Activated effector memory CD4-positive, alpha-beta T cell treated with anti-CD3 and anti-CD28 coated beads, Interleukin-2, amount 50 U/mL, for 16 hours (primary cell): ENCODE data around the gene ZBTB16.
A peak's percentile ranks its signal among the peaks of the same experiment; 100 is the strongest.

Source experiments
- DNase-seq: peaks from one replicate; pipeline ENCODE4 v3.0.0-alpha.2; 2020

Gene ZBTB16

GRCh38 chr11:114065094-114065493 is 5.6 kb downstream of the ZBTB16 start:
- DNase-seq = peak; percentile 19

DNA sequence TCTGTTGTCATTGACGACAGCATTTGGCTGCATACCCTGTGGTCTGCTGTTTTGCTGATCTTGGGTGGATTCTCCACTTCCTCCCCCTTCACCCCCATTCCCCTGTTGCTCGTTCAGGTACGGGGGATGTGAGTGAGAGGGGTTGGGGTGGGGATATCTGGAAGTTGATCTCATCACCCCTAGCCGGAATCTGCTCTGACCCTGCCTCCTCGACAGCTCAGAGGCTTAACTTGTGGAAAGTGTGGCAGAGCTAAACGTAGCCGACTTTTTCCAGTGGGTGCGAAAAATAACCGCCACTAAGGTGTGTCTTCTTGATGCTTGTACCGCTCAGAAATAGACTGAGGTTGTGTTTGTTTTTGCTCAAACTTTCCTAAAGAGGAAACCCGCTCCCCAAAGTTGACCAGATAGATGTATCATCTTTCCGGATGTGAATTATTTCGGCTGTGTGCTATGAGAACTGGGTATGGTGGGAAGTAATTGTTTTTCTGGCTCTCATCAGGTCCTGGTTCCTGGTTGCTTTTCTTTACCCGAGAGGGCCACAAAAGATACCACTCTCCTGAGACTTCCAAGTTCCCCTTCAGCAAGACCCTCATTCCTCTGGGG is 6.6 kb downstream of the ZBTB16 start:
- peak; percentile 72 for DNase-seq

DNA sequence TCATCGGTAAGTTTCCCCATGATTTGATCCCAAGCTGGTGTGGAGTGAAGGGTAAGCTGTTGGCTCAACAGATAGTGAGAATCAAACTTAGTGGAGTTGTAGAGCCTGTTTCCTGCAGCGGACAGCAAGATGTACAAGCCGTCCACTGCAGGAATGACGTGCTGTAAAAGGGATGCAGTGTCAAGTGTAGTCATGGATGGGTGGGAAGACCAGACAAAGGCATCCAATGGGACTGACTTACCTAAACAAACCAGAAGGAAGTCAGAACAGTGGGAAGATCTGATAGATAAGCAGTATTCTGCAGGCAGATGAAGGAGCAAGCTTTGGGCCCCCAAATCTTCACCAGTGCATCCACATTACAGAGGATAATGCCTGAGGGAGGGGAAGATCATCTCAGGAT is 8.8 kb downstream of the ZBTB16 start:
- no peak for DNase-seq

DNA sequence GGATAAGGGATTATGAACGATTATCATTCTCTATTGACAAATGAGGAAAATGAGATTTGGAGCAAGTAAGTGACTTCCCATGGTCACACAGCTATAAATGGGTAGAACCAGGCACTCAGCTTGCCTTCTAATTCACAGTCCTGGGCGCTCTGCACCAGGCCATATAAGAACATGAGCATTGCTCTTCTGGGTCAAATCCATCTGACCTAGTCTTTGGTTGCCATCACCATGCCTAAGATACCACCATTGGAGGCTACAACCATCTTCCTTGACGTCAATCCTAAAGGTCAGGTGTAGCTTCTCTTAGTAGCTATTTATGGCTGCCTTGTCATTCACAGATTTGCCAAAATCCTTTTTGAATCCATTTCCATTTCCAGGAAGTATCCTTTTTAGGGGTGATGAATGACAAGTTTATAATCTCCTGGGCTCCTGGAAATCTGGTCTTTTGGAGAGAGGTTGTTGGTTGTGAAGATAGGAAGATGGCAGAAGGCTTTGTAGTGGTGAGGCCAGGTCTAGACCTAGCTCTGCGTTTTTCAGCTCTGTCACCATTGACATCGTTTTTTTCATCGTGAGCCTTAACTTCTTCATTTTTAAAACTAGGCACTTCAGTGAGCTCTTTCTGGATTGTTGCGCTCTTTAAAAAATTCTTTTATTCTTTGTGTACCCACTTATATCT is 11.1 kb downstream of the ZBTB16 start:
- no peak for DNase-seq

DNA sequence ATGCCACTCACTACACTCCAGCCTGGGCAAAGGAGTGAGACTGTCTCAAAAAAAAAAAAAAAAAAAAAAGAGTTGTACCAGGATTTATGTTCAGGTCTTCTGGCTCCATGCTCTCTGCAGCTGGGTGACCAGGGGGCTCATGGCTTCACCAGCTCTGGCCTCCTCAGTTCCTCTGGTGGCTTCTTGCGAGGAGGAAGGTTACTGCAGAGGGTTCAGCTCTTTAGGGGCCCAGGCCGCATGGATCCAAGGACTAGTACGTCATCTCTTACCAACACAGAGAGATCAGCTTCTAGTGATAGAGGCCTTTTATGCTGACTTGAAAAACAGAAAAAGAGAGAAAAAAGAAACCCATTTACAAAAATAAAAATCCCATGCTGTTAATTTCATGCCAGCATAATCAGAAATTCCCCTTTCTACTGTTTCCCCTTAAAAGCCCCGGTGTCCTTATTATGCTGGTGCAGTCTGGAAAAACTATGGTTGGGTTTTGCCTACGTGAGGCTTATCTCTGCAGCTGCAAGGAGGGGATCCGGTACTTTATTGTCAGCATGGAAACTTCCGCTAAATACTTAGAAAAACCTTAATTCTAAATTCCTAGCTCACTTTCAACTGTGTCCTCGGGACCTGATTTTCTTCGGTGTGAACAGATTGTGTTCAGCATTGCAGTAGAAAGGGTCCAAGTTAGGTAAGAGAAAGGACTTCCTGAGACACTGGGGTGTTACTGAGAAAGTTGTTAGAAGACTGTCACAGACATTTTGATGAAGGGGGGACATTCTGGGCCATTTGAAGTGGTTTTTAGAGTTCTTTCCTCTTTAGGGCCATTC is 13.7 kb downstream of the ZBTB16 start:
- DNase-seq = peak; percentile 60

- DNase-seq = no peak
Measured at GRCh38 chr11:114073828-114074381, 14.4 kb downstream of the ZBTB16 start.

DNA sequence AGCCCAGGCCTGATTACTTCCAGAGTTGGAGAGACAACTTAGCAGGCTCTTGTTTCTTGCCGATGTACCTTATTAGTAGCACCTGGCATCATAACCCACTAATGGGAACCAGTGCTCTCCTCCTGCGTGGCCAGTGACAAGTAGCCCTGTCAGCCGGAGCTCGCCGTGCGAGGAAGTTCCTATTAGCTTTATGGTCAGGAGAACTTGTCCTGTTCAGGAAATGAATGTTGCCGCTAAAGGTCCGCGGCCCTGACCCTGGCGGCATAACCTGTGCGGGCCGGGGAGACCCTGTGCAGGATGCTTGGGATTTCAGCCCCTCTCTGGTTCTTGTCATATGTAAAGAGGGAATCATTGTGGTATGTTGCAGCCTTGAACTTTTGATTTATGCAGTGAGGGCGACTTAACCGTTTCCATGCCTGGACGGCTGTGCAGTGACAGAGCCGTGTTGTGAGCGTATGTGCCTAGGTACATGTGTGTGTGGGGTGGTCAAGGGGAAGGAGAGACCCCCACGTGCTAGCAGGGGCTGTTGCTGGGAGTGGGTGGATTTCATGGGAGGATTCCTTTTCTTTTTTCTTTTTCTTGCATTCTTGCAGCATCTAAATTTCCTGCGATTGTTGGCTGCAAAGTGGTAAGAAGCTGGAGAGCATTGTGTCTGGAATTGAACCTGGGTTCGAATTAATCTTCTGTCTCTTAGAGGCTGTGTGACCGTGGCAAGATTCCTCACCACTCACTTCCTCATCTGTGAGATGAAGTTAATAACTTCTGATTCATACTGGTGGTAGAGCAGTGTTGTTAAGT is 15.2 kb downstream of the ZBTB16 start:
- no peak for DNase-seq

- no peak for DNase-seq
Measured at GRCh38 chr11:114075344-114075610, 15.8 kb downstream of the ZBTB16 start.

DNA sequence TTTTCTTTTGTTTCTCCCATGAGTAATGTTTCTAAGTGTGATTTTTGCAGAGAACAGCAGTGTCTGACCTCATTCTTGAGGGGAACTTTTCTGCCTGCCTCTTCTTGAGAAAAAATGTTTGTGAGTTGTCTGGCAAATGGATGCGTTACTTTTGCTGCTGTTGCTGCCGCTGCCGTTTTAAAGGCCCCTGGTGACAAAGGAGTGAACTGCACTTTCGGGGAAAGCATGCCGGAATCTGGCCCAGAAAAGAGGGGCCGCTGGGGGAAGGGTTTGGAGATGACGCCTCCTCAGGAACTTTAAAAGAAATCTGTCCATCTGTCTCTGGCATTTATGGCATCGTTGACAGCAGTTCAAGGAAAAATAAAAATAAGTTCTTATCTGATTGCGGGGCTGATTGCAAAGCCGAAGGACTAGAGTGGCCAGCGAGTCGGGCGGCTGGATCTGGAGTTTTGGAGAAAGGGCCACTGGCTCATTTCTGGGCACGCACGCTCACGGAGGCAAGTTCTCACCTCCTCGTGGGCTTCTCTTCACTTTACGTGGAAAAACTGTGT is 16.5 kb downstream of the ZBTB16 start:
- DNase-seq = peak; percentile 78

DNA sequence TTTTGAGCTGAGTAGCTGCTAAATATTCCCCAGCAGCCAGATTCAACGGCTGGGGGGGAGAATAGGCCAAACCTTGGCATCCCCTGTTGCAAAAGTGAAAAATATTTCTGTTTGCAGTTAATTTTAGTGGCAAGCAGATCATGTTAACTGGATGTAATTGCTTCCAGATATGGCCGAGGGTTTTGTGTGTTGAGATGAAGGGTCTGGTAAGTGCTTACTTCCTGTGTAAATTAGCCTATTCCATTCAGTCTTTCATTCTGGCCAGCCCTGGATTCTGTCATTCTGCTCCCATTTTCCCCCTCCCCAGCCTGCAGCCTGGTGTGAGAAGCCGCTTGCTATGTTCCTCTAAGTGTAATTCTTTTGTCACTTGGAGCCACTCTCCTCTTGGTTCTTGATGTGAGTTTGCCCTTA is 17.4 kb downstream of the ZBTB16 start:
- no peak for DNase-seq

DNA sequence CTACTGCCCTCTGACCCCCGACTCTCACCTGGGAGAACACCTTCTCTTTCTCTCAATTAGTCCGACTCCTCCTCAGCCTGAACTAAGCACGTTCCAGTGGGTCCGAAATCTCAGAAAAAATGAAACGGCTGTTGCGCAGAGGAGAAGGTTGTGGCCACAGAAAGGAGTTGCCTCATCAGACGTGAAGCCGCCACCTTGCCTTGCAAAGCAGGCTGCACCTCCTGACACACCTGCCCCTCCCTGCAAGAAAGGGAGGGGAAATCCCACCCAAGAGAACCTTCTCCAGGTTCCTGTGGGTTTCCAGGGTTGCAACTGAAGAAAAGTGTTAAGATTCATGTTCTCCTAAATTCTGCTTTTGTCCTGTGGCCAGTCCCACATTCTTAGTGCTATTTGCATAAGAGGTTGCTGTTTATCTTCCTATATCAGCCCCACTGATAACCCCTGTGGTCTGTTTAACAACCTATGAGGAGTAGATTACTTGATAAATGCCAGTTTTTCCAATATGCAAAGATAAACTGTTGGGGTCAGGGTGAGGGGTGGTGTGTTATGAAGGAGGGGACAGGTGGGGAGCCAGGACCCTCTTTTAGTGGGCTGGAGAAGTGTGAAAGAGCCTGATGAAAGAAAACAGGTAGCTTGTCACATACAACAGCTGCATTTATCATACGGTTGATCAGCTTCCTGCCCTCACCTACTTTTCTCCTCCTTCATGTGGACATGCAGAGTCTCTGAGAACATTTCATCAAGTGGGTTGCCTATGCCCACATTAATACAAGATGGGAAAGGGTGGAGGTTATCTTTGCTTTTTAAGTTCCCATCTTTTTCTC is 18.2 kb downstream of the ZBTB16 start:
- peak; percentile 75 for DNase-seq

- no peak for DNase-seq
Measured at GRCh38 chr11:114078423-114078822, 18.9 kb downstream of the ZBTB16 start.

DNA sequence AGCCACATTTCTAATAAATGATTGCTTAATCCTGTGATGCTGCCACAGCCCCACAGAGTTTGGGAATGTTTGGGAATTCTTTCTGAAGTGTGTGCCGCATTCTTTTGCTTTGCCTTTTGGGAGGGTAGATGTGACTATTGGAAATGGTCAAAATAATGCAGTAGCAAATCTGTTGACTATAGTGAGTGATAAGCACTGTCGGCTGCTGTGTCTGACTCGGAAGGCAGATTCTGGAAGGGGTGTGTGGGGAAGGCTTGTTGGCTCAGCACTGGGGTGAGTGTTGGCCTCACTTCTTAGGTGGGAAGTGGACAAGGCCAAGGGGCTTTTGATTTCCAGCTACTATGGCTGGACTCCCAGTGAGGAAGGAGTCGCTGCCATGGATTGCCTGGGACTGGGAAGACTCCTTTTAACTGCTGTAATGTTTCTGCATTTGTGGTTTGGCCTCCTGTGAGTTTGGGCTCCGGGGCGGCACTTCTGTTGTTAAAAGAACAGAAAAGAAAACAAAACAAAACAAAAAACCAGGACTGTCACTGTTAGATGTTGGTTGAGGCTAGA is 20.1 kb downstream of the ZBTB16 start:
- peak; percentile 36 for DNase-seq

- DNase-seq = no peak
Measured at GRCh38 chr11:114080219-114080618, 20.7 kb downstream of the ZBTB16 start.

DNA sequence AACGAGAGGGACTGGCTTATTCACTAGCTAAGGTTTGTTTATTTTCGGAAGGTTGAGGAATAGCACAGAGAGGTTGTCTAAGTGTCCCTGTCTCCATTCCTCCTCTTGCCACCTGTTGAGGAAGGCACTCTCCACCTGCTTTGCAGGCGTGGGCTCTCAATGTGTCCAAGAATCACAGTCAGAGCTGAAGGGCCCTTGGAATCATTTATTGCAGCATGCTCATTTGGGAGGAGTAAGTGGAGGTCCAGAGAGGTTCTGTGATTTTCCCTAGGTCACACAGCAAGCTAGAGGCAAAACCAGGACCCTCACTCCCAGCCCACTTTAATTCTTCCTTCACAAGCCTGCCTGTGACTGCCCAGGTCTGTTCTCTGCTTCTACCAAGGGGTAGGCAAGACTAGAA is 21.3 kb downstream of the ZBTB16 start:
- DNase-seq = no peak

GRCh38 chr11:114081641-114082414 is 22.3 kb downstream of the ZBTB16 start:
- no peak for DNase-seq

DNA sequence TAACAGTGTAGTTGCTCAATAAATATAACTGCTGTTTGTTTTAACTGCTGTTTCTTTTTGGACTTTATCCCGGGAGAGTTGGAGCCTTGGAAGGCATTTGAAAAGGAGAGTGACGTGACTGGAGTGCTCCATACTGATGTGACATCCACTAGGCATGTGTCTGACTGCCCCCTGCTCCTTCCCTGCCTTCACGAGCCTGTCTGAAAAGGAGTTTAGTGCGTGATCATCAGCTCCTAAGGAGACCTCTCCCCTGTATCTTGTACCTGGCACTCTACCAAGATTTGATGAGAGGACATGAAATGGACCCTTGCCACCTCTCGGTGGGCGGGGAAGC is 22.9 kb downstream of the ZBTB16 start:
- no peak for DNase-seq

DNA sequence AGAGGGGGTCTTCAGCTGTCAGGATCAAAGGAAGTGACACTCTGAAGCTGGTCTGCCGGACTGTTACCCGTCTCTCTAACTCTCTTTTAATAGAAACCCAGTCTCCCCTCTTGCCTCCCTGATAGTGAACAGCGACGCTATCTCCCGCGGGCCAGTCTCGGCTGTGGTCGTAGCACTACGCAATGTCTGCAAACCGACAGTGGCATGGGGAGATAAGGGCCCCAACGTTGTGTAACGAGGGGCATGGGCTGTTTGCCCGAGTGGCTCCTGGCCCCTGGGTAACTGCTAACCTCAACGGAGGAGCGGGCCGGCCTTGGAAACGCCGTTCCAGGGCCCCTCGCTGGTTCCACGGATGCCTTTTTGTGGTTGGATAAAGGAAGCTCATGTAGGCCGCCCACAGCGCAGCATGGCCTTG is 23.3 kb downstream of the ZBTB16 start:
- peak; percentile 61 for DNase-seq

DNA sequence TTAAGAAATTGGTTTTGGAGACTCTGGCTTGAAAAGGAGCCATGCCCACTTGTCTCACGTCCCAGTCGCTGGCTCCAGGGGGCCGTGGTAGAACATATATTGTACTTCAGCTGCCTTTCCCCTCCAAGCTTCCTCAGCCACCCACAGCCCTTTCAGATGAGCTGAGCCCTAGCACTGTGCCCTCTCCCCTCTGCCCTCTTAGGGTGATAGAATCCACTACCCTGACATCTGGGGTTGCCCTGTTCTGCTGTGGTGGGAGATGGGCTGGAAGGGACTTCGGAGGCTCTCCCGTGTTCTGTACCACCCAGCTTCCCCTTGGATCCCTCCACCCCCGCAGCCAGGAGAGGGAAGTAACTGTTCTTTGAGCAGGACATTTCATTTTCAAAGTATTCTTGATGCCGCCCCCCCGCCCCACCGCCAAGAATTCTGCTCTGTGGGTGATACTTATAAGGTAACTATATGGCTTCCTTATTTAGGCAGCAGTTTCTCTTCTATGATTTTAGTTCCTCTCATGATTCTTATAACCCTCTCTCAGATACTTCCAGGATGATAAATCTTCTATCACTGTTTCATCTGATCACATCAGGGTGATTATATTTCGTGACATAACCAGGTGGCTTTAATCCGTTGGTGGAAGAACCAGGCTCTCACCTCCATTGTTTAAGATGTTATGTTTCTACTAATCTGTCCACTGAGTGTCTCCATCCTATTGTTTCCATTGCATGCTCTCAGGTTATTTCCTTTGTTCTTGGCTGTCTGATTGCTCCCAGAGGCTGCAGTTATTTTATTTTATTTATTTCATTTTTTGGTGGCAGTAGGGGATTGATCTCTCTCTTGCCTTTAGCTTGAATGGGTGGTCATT is 24.1 kb downstream of the ZBTB16 start:
- DNase-seq = peak; percentile 51

GRCh38 chr11:114084414-114084813 is 24.9 kb downstream of the ZBTB16 start:
- no peak for DNase-seq
